B cell (primary cell): ENCODE data around the gene NT5C. TPM values are rescaled to one million over a fixed set of nuclear protein-coding genes. Genes with fewer than 3 reads are reported as not detected.

Source experiments
- ATAC-seq: fragments of 200-7000 bp; cut with Tn5 transposase; one replicate; pipeline ENCODE4 v1.10.0; 2021; ENCODE audit warnings: low read depth, mild to moderate bottlenecking, moderate number of reproducible peaks, moderate library complexity
- CTCF ChIA-PET: fragments of 350-600 bp; sonication (Branson Sonifier 250); formaldehyde crosslinking; loops from one replicate; lab custom pipeline; 2021; ENCODE audit warnings: antibody characterized with exemption, inconsistent platforms; lab: Charles Lee
- POLR2A ChIA-PET: fragments of 350-600 bp; sonication (Branson Sonifier 250); formaldehyde crosslinking; loops from one replicate; lab custom pipeline; 2021; ENCODE audit warnings: antibody characterized with exemption; lab: Charles Lee
- DNase-seq: peaks from one replicate; pipeline ENCODE4 v3.0.0; 2013
- H2AFZ ChIP-seq: 2 replicates; pipeline ENCODE4 v1.6.1; 2012; ENCODE audit warnings: mild to moderate bottlenecking, low read depth, low read length; ENCODE audit not compliant: insufficient read depth, poor library complexity, severe bottlenecking
- H3K27ac ChIP-seq, 2 donors: 1 replicate in 1 of 2; 2 replicates in 1 of 2; pipeline ENCODE4 v1.5.1; 2012 to 2013; ENCODE audit warnings: low read length in 2 of 2, mild to moderate bottlenecking in 2 of 2, moderate library complexity in 1 of 2
- H3K27me3 ChIP-seq, 4 experiments: fragments of 200-600 bp in 1 of 4; sonication (generic) in 1 of 4; replicated peaks in 1 of 4; 1 replicate in 2 of 4; 2 replicates in 2 of 4; pipeline versions ENCODE4 v1.6.1 to v1.7.0; 2013 to 2016; ENCODE audit warnings: low read length in 3 of 4, mild to moderate bottlenecking in 2 of 4, mixed read lengths in 1 of 4, moderate library complexity in 1 of 4; ENCODE audit not compliant: insufficient read depth in 4 of 4, control insufficient read depth in 3 of 4; ENCODE audit errors: control extremely low read depth in 1 of 4
- H3K36me3 ChIP-seq, 2 experiments: replicated peaks in 1 of 2; 1 replicate in 1 of 2; 2 replicates in 1 of 2; pipeline versions ENCODE4 v1.6.1 to v1.7.1; 2013; ENCODE audit warnings: low read length in 1 of 2; ENCODE audit not compliant: insufficient read depth in 2 of 2, control insufficient read depth in 1 of 2; ENCODE audit errors: control extremely low read depth in 1 of 2, extremely low read depth in 1 of 2
- H3K4me1 ChIP-seq, 2 donors: fragments of 200-600 bp in 1 of 2; sonication (generic) in 1 of 2; 1 replicate in 1 of 2; 2 replicates in 1 of 2; pipeline versions ENCODE4 v1.5.1 to v1.6.1; 2013 to 2017; ENCODE audit warnings: low read length in 2 of 2; ENCODE audit not compliant: control insufficient read depth in 2 of 2, insufficient read depth in 2 of 2
- H3K4me2 ChIP-seq: replicated peaks from 2 replicates; pipeline ENCODE3; 2012; ENCODE audit warnings: mild to moderate bottlenecking, low read depth, low read length; ENCODE audit not compliant: poor library complexity, severe bottlenecking
- H3K4me3 ChIP-seq, 5 experiments: fragments of 200-600 bp in 1 of 5; sonication (generic) in 1 of 5; 1 replicate in 3 of 5; 2 replicates in 2 of 5; pipeline versions ENCODE4 v1.5.1 to v1.7.0; 2011 to 2016; ENCODE audit warnings: low read length in 4 of 5, mild to moderate bottlenecking in 4 of 5, low read depth in 2 of 5, control low read depth in 1 of 5, moderate library complexity in 1 of 5; ENCODE audit not compliant: insufficient read depth in 1 of 5; ENCODE audit errors: control extremely low read depth in 1 of 5, extremely low read depth in 1 of 5
- H3K79me2 ChIP-seq: fragments of 200-600 bp; sonication (generic); one replicate; pipeline ENCODE4 v1.6.0; 2016; ENCODE audit warnings: low read length; ENCODE audit not compliant: control insufficient read depth, insufficient read depth
- H3K9ac ChIP-seq: fragments of 200-600 bp; sonication (generic); 2 replicates; pipeline ENCODE4 v1.6.1; 2017; ENCODE audit warnings: mild to moderate bottlenecking, low read length, moderate library complexity
- H3K9me3 ChIP-seq, 3 donors: one replicate each; pipeline versions ENCODE4 v1.6.1 to v1.7.1; 2013; ENCODE audit warnings: low read length in 2 of 3; ENCODE audit not compliant: control insufficient read depth in 2 of 3, insufficient read depth in 1 of 3; ENCODE audit errors: control extremely low read depth in 1 of 3
- H4K20me1 ChIP-seq: 2 replicates; pipeline ENCODE4 v1.6.0; 2012; ENCODE audit warnings: mild to moderate bottlenecking, low read length; ENCODE audit not compliant: insufficient read depth, control insufficient read depth, poor library complexity, severe bottlenecking
- H3K27ac Mint-ChIP-seq: one replicate; pipeline ENCODE4 v1.8.0; 2021; ENCODE audit warnings: mixed read lengths
- H3K27me3 Mint-ChIP-seq: one replicate; pipeline ENCODE4 v1.8.0; 2021; ENCODE audit warnings: mixed read lengths
- H3K4me1 Mint-ChIP-seq: one replicate; pipeline ENCODE4 v1.8.0; 2021; ENCODE audit warnings: mixed read lengths
- H3K4me3 Mint-ChIP-seq: one replicate; pipeline ENCODE4 v1.8.0; 2021; ENCODE audit warnings: mixed read lengths
- H3K9me3 Mint-ChIP-seq: one replicate; pipeline ENCODE4 v1.8.0; 2022; ENCODE audit warnings: mixed read lengths; ENCODE audit not compliant: insufficient read depth
- CTCF ChIP-seq: fragments of 200-600 bp; IDR thresholded peaks from one replicate; pipeline ENCODE4 v1.8.0; 2022; ENCODE audit warnings: antibody characterized with exemption, mild to moderate bottlenecking
- EZH2 ChIP-seq: IDR thresholded peaks from 2 replicates; pipeline ENCODE4 v1.6.1; 2012; ENCODE audit warnings: borderline replicate concordance, low read depth, mild to moderate bottlenecking, moderate library complexity, low read length; ENCODE audit not compliant: insufficient read depth, poor library complexity, severe bottlenecking
- WGBS: methylation state at CpG from one replicate; pipeline ENCODE4 v1.1.5; 2013; ENCODE audit warnings: missing lambda C conversion rate; ENCODE audit not compliant: insufficient coverage; 5-methylcytosine and 5-hydroxymethylcytosine counted together
- intact Hi-C: fragments of 100-400 bp; cut with micrococcal nuclease; formaldehyde crosslinking; loops from one replicate; pipeline ENCODE4 v1.10.0; 2022
- polyA minus RNA-seq: library from RNA; depleted of rRNA, polyadenylated mRNA; stranded (reverse); fragments of >200 nt; gene quantifications from 2 replicates; pipeline ENCODE4 v1.2.3, GENCODE V29; 2012
- polyA plus RNA-seq: library from polyadenylated mRNA; depleted of rRNA; stranded (reverse); fragments of >200 nt; gene quantifications from 2 replicates; pipeline ENCODE4 v1.2.3, GENCODE V29; 2012
- total RNA-seq, 2 donors: library from RNA; stranded (reverse); fragments of 120-200 nt in 1 of 2; gene quantifications; 1 replicate in 1 of 2; 2 replicates in 1 of 2; pipeline versions ENCODE4 v1.2.3 to v1.2.4, GENCODE V29; 2013 to 2022

Gene NT5C
- total RNA-seq (98.9 and 103 TPM in 2 replicates), polyA plus RNA-seq (133 and 184 TPM in 2 replicates), polyA minus RNA-seq (83.5 and 98.3 TPM in 2 replicates)
- total RNA-seq (2013), result 122 TPM

- H3K27me3 ChIP-seq, result no peaks in the 10 kb centered on the region
- H3K9me3 ChIP-seq, result no peaks in the 10 kb centered on the region
- peaks cover 11 to 25% of the 10 kb centered on the region in 2 donors for H3K4me1 ChIP-seq
- peaks cover 0 to 20% of the 10 kb centered on the region in 2 experiments for H3K36me3 ChIP-seq
- Mint-ChIP-seq H3K27me3 (no peaks in the 10 kb centered on the region), H3K9me3 (no peaks in the 10 kb centered on the region), H3K27ac (peak within 1 kb of the TSS; percentile 96), H3K4me3 (peak within 1 kb of the TSS; percentile 90), H3K4me1 (peaks cover 35% of the 10 kb centered on the region)
- peak within 1 kb of the TSS; percentile 92 for H2AFZ ChIP-seq
- H3K4me3 ChIP-seq, result peak within 1 kb of the TSS; percentile 40 to 95 (median 87)
- peaks cover 23% of the 10 kb centered on the region for H4K20me1 ChIP-seq
- ATAC-seq (peak; percentile 83), DNase-seq (peak; percentile 88)
- TF ChIP-seq CTCF (peak; percentile 73), EZH2 (no peak)
- H3K27ac ChIP-seq, result peak within 1 kb of the TSS; percentile 64 to 85
- H3K4me2 ChIP-seq, result peak within 1 kb of the TSS; percentile 86
- whole genome bisulfite sequencing, result under 1% methylated on average over 82 of the region's 82 CpGs
- intact Hi-C loops, result loop anchor here (1.0 kb wide), 4 partner anchors 17 to 70 kb away; partner anchors contain the start of genes JPT1 and SUMO2
- no peaks in the 10 kb centered on the region for H3K79me2 ChIP-seq
- CTCF ChIA-PET, result interaction anchor here (0.6 to 13.4 kb wide), 25 partner anchors 10 to 170 kb away, joined by 3 to 262 read pairs (median 4); partner anchors contain the start of genes ARMC7, HID1, JPT1 and MIF4GD
- peak within 1 kb of the TSS; percentile 88 for H3K9ac ChIP-seq
- POLR2A ChIA-PET, result interaction anchor here (0.7 to 3.5 kb wide), 12 partner anchors 10 to 283 kb away, joined by 3 to 49 read pairs (median 4); partner anchors contain the start of genes ARMC7 and SUMO2
Measured at GRCh38 chr17:75131278-75132017, at the start of gene NT5C. TSS of gene NT5C (minus strand) at chr17:75131742. CDS start at chr17:75131707, 35 bp downstream.
